ENCODE data around the gene VPS33A.

Gene VPS33A

GRCh38 chr12:122250047-122250446, 16.2 kb downstream of the VPS33A start:
- DNase-seq = no peak

GRCh38 chr12:122245553-122245952, 20.7 kb downstream of the VPS33A start:
- DNase-seq = no peak

- DNase-seq = peak in 1 of 2 experiments; percentile 27
These were observed 21.5 kb downstream of the VPS33A start for GRCh38 chr12:122244565-122245371.

- DNase-seq = no peak
These were observed 22.3 kb downstream of the VPS33A start for GRCh38 chr12:122243965-122244364.

GRCh38 chr12:122238861-122239260, 27.4 kb downstream of the VPS33A start:
- DNase-seq = no peak

GRCh38 chr12:122235741-122236140, 30.6 kb downstream of the VPS33A start:
- DNase-seq = no peak

- no peak for DNase-seq
These were observed 33.6 kb downstream of the VPS33A start for GRCh38 chr12:122232691-122233090.

- no peak for DNase-seq
These were observed 35.5 kb downstream of the VPS33A start for GRCh38 chr12:122230798-122231197.

GRCh38 chr12:122228092-122228491, 38.2 kb downstream of the VPS33A start:
- no peak for DNase-seq

GRCh38 chr12:122227341-122227740, 39.0 kb downstream of the VPS33A start:
- DNase-seq = peak; percentile 39 to 49

GRCh38 chr12:122226366-122227125, 39.7 kb downstream of the VPS33A start:
- DNase-seq = no peak

GRCh38 chr12:122225683-122226365, 40.5 kb downstream of the VPS33A start, which contains the start of gene DIABLO:
DIABLO (minus strand) TSS chr12:122226052; CDS start chr12:122226014, 38 bp downstream.
- DNase-seq = peak; percentile 99 to 100

GRCh38 chr12:122216445-122216844, 49.8 kb downstream of the VPS33A start:
- no peak for DNase-seq

GRCh38 chr12:122215771-122216170, 50.5 kb downstream of the VPS33A start:
- DNase-seq = no peak

- DNase-seq = no peak
These were observed 58.0 kb downstream of the VPS33A start for GRCh38 chr12:122208073-122208820.

GRCh38 chr12:122207391-122207790, 58.9 kb downstream of the VPS33A start:
- no peak for DNase-seq

- DNase-seq = no peak
These were observed 59.3 kb downstream of the VPS33A start for GRCh38 chr12:122206976-122207375.

GRCh38 chr12:122206111-122206881, 60.0 kb downstream of the VPS33A start:
- DNase-seq = no peak

- no peak for DNase-seq
These were observed 61.0 kb downstream of the VPS33A start for GRCh38 chr12:122205053-122205925.

GRCh38 chr12:122204167-122205052, 61.9 kb downstream of the VPS33A start:
- peak in 1 of 2 experiments; percentile 46 for DNase-seq

Data from activated T-cell treated with anti-CD3 and anti-CD28 coated beads, Interleukin-2, amount 50 U/mL, for 48 hours (primary cell).